GM06990 (cell line): ENCODE data around the gene GATAD2B.

Experiments used
- DNase-seq: peaks from one replicate; pipeline ENCODE4 v3.0.0-alpha.2; 2011; ENCODE audit not compliant: insufficient read length; ENCODE audit errors: extremely low read depth
- H3K27me3 ChIP-seq: replicated peaks from 2 replicates; pipeline ENCODE4 v1.6.0; 2011; ENCODE audit warnings: low read length; ENCODE audit not compliant: control insufficient read depth, insufficient read depth
- H3K36me3 ChIP-seq: 2 replicates; pipeline ENCODE4 v1.5.1; 2011; ENCODE audit warnings: low read length; ENCODE audit not compliant: control insufficient read depth, insufficient read depth
- H3K4me3 ChIP-seq: replicated peaks from 2 replicates; pipeline ENCODE4 v1.5.1; 2011; ENCODE audit warnings: low read depth, mild to moderate bottlenecking, control low read depth, low read length
- TF ChIP-seq, protein P1 (sequence below): IDR thresholded peaks from 2 replicates; pipeline ENCODE4 v1.5.1; 2011; ENCODE audit warnings: low read length, control low read depth, mild to moderate bottlenecking, inconsistent platforms; ENCODE audit not compliant: insufficient read depth, poor library complexity, severe bottlenecking

The GATAD2B gene

DNA sequence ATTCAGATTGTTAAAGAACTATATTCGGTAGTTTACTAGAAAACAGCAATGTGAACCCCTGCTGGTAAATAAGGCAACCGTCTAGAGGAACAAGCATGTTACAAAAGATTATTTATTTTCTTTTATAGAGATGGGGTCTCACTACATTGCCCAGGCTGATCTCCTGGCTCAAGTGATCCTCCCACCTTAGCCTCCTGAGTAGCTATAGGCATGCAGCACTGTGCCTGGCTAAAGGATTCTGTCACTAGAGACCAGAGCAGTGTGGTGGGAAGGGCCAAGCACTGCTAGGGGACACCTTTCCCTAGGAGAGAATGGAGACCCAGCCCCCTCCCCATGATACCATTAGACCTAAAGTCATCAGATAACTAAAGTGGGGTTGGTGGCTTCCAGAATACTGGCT lies 118.7 kb downstream of the GATAD2B start:
- H3K4me3 ChIP-seq, result no peak overlapping the region
- DNase-seq, result no peak
- H3K27me3 ChIP-seq, result no peaks in the 10 kb centered on the region
- H3K36me3 ChIP-seq, result peaks cover 5% of the 10 kb centered on the region
- TF ChIP-seq, protein P1, sequence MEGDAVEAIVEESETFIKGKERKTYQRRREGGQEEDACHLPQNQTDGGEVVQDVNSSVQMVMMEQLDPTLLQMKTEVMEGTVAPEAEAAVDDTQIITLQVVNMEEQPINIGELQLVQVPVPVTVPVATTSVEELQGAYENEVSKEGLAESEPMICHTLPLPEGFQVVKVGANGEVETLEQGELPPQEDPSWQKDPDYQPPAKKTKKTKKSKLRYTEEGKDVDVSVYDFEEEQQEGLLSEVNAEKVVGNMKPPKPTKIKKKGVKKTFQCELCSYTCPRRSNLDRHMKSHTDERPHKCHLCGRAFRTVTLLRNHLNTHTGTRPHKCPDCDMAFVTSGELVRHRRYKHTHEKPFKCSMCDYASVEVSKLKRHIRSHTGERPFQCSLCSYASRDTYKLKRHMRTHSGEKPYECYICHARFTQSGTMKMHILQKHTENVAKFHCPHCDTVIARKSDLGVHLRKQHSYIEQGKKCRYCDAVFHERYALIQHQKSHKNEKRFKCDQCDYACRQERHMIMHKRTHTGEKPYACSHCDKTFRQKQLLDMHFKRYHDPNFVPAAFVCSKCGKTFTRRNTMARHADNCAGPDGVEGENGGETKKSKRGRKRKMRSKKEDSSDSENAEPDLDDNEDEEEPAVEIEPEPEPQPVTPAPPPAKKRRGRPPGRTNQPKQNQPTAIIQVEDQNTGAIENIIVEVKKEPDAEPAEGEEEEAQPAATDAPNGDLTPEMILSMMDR, result no peak

DNA sequence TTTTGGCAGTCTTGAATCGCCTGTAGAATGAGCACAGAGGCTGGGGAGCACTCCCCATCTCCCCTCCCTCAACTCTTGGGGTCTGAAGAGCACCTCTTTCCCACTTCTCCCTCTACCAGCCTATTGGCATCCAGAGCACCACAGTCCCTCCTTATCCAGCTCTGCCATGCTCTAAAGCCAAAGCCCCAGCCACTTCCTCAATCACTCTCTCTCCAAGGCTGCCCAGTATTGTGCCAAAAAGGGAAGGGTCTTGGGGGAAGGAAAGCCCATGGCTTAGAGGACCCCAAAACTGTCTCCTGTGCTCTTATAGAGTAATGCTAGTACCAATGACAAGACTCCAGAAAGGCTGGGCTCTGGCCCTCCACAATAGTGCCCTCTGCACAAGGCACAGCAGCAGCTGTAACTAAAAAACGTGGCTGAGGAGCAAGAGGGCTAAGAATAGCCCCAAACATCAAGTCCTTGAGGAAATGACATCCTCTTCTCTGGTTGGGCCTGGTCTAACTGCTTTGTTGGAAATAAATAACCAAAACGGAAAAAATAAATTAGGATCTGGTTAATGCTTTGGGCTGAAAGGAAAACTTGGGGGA lies 119.2 kb downstream of the GATAD2B start:
- TF ChIP-seq, protein P1, result no peak
- H3K36me3 ChIP-seq, result peaks cover 4% of the 10 kb centered on the region
- H3K4me3 ChIP-seq, result no peak overlapping the region
- H3K27me3 ChIP-seq, result no peaks in the 10 kb centered on the region
- no peak for DNase-seq

DNA sequence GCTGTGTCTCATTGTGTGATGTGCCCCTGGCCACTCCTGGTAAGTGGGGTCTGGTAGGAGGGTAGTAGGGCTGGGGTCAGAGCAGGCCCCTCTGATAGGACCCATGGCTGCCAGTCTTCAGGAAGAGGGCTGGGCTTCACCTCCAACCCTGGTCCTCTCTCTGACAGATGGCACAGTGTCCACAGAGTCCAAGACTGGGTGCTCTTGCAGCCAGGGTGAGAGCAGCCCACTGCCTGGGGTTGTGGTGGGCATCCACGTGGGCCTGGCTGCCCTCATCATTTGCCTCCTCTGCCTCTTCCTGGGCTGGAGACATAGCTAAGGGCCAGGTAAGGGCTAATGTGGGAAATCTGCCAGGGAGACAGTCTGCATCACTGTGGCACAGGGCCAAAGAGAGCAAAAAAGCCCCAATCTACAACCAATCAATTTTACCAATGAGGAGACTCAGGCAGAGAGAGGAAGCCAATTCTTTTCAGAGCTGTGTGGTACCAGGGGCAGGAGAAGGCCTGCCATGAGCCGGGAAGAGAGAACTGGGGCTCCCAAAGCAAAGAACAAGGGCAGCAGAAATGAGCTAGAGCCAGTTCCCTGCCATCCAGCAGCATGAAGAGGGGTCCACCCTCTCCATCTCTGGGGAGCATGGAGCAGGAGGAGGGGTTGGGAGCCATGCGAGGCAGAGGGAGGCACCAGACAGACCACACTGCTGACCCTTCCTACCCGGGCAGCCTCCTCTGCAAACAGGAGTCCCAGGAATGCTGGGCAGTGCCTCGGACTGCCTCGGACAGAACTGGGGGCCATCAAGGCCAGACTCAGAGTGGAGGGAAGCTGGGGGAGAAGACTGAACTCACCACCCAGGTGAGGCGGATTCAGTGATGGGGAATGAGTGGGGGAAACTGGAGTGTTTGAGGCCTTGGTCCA lies 120.7 kb downstream of the GATAD2B start:
- TF ChIP-seq, protein P1, result no peak
- DNase-seq, result no peak
- Histone ChIP-seq H3K27me3 (no peaks in the 10 kb centered on the region), H3K36me3 (no peaks in the 10 kb centered on the region; the same call in 1 of the 2 replicates), H3K4me3 (no peak overlapping the region)

DNA sequence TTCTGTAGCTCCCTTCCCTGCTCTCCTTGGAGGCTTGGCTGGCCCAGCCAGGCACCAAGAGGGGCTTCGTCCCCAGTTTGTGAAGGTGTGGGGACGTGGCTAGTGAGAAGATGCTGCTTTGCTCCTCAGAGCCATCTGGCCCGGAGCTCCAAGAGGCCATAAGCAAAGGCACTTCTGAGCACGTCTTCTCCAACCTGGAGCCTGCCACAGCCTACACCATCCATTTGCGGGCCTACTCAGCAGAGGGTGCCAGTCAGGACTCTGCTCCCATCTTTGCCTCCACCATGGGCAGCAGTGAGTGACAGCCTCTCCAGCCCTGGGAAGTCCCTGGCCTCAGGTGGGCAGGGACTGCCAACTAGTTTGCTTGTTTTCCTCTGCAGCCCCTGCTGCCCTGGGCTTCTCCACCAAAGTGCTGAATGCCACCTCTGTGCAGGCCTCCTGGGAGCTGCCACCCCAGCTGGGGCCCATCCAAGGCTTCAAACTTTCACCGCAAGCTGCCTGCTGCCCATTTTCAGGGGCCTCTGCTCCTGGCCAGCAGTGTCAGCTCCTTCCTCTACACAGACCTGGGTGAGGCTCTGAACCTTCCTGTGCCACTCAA lies 121.6 kb downstream of the GATAD2B start:
- Histone ChIP-seq H3K27me3 (no peaks in the 10 kb centered on the region), H3K4me3 (no peak overlapping the region), H3K36me3 (no peaks in the 10 kb centered on the region; the same call in 1 of the 2 replicates)
- TF ChIP-seq, protein P1, result no peak
- DNase-seq, result no peak

DNA sequence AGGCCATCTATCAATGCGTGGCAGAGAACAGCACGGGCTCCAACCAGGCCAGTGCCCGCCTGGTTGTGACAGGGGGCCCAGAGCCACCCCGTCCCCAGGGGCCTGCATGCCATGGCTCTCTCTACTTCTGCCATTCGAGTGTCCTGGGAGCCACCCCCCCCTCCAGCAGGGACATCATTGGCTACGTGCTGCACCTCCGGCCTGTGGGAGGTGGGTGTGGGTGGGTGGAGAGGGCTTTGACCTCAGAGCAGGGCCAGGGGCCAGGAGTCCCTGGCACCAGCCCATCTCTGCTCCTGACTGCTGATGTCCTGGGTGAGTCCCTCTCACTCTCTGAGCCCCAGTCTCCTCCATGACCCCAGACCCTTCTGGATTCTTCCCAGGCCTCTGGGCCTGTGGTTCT lies 122.3 kb downstream of the GATAD2B start:
- TF ChIP-seq, protein P1, result no peak
- no peak for DNase-seq
- H3K27me3 ChIP-seq, result no peaks in the 10 kb centered on the region
- H3K4me3 ChIP-seq, result no peak overlapping the region
- H3K36me3 ChIP-seq, result no peaks in the 10 kb centered on the region; the same call in 1 of the 2 replicates
